ENCODE measurements around the gene CPT2.

GRCh38 chr1:53158900-53159299 is 37.7 kb upstream of the CPT2 start:
- TF ChIP-seq, protein P1, sequence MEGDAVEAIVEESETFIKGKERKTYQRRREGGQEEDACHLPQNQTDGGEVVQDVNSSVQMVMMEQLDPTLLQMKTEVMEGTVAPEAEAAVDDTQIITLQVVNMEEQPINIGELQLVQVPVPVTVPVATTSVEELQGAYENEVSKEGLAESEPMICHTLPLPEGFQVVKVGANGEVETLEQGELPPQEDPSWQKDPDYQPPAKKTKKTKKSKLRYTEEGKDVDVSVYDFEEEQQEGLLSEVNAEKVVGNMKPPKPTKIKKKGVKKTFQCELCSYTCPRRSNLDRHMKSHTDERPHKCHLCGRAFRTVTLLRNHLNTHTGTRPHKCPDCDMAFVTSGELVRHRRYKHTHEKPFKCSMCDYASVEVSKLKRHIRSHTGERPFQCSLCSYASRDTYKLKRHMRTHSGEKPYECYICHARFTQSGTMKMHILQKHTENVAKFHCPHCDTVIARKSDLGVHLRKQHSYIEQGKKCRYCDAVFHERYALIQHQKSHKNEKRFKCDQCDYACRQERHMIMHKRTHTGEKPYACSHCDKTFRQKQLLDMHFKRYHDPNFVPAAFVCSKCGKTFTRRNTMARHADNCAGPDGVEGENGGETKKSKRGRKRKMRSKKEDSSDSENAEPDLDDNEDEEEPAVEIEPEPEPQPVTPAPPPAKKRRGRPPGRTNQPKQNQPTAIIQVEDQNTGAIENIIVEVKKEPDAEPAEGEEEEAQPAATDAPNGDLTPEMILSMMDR (IDR thresholded peaks at IDR 0.05) = no peak
- TF ChIP-seq POLR2A (IDR thresholded peaks at IDR 0.05) = no peak
